GM18951 (cell line): ENCODE data around the gene LMAN2L.

Experiments
- POLR2A ChIP-seq: IDR thresholded peaks from 4 replicates; pipeline ENCODE4 v1.6.1; 2011; ENCODE audit warnings: mild to moderate bottlenecking; ENCODE audit not compliant: insufficient read length, insufficient read depth; ENCODE audit errors: extremely low read depth
- in situ Hi-C: fragments of 300-500 bp; cut with MboI; formaldehyde crosslinking; loops from one replicate; pipeline ENCODE4 v1.12.0; 2022; ENCODE audit warnings: low sequenced_read_pairs, mixed read lengths, inconsistent platforms; ENCODE audit not compliant: unreplicated experiment

The LMAN2L gene

GRCh38 chr2:96693286-96694200, 46.3 kb downstream of the LMAN2L start:
- in situ Hi-C loops: no loop called here
- TF ChIP-seq POLR2A: no peak

GRCh38 chr2:96692094-96692971, 47.5 kb downstream of the LMAN2L start:
- TF ChIP-seq POLR2A: no peak

GRCh38 chr2:96691022-96691612, 48.7 kb downstream of the LMAN2L start:
- no peak for TF ChIP-seq POLR2A
- in situ Hi-C loops: no loop called here

More at GRCh38 chr2:96692094-96692971, 47.5 kb downstream of the LMAN2L start:
- in situ Hi-C loops: no loop called here

- in situ Hi-C loops: no loop called here
- no peak for TF ChIP-seq POLR2A
Measured at GRCh38 chr2:96690306-96691021, 49.4 kb downstream of the LMAN2L start.

GRCh38 chr2:96689431-96689991, 50.4 kb downstream of the LMAN2L start:
- TF ChIP-seq POLR2A: no peak
- in situ Hi-C loops: no loop called here

- no peak for TF ChIP-seq POLR2A
Measured at GRCh38 chr2:96688649-96689430, 51.0 kb downstream of the LMAN2L start.

GRCh38 chr2:96687711-96688640, 51.9 kb downstream of the LMAN2L start:
- in situ Hi-C loops: no loop called here
- TF ChIP-seq POLR2A: no peak

More at GRCh38 chr2:96688649-96689430, 51.0 kb downstream of the LMAN2L start:
- in situ Hi-C loops: no loop called here

- in situ Hi-C loops: no loop called here
- no peak for TF ChIP-seq POLR2A
Measured at GRCh38 chr2:96687266-96687665, 52.6 kb downstream of the LMAN2L start.

GRCh38 chr2:96685577-96686459, 54.0 kb downstream of the LMAN2L start:
- no peak for TF ChIP-seq POLR2A
- in situ Hi-C loops: no loop called here
